IPS-18c (cell line): ENCODE measurements around the gene EN2.

Experiments
- H3K4me3 ChIP-seq: 2 replicates; pipeline ENCODE4 v1.7.0; 2013; ENCODE audit warnings: low read depth, mild to moderate bottlenecking, low read length, moderate library complexity; ENCODE audit not compliant: insufficient read depth
- H3K9me3 ChIP-seq: one replicate; pipeline ENCODE4 v1.6.1; 2013; ENCODE audit warnings: mild to moderate bottlenecking, low read length, moderate library complexity; ENCODE audit not compliant: control insufficient read depth, insufficient read depth

Gene EN2

GRCh38 chr7:155466814-155467733 is 9.1 kb downstream of the EN2 start:
- Histone ChIP-seq H3K4me3 (peak overlapping the region; percentile 41; the same call in 1 of the 2 replicates), H3K9me3 (peaks cover 8% of the 10 kb centered on the region)

- H3K9me3 ChIP-seq: peaks cover 4% of the 10 kb centered on the region
- peak overlapping the region; percentile 41; the same call in 1 of the 2 replicates for H3K4me3 ChIP-seq
Observed at GRCh38 chr7:155467846-155468784, 10.2 kb downstream of the EN2 start.

GRCh38 chr7:155468785-155469148 is 10.8 kb downstream of the EN2 start:
- H3K4me3 ChIP-seq: no peak overlapping the region

GRCh38 chr7:155469311-155470185 is 11.6 kb downstream of the EN2 start:
- H3K9me3 ChIP-seq: peaks cover 4% of the 10 kb centered on the region
- no peak overlapping the region for H3K4me3 ChIP-seq

More at GRCh38 chr7:155468785-155469148, 10.8 kb downstream of the EN2 start:
- H3K9me3 ChIP-seq: peaks cover 4% of the 10 kb centered on the region

DNA sequence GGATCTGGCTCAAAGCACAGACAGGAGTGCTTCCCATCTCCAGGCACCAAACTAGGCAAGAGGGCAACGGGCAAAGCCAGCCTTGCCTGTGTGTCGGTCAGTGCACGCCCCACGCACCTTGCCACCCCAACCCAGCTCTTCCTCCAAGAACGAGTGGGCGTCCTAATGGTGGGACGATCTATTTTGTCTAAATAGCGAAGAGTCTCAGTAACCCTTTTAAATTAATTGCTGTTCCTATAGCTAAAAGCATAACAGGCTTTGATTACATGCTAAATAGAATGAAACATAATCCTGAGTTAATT is 12.2 kb downstream of the EN2 start:
- H3K9me3 ChIP-seq: peaks cover 4% of the 10 kb centered on the region
- H3K4me3 ChIP-seq: no peak overlapping the region

- Histone ChIP-seq H3K9me3 (peaks cover 4% of the 10 kb centered on the region), H3K4me3 (no peak overlapping the region)
Observed at GRCh38 chr7:155470686-155471638, 13.0 kb downstream of the EN2 start.

DNA sequence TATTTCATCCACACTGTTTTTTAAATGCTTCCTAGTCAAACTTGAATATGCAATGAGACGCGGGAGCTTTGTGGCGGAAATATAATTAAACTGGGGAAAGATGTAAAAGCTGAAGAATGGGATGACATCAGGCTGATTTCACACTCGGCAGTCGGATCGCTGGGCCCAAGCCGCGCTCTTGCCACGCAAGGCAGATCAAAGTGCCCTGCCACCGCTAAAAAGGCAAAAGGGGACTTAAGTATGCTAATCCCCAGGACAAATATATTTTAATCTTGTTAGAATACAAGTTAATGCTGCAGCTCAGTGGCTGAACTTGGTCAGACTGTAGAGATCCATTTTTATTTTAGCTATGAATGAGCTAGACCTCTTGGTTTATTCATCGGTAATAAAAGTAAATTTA is 13.8 kb downstream of the EN2 start:
- Histone ChIP-seq H3K4me3 (no peak overlapping the region), H3K9me3 (peaks cover 2% of the 10 kb centered on the region)

DNA sequence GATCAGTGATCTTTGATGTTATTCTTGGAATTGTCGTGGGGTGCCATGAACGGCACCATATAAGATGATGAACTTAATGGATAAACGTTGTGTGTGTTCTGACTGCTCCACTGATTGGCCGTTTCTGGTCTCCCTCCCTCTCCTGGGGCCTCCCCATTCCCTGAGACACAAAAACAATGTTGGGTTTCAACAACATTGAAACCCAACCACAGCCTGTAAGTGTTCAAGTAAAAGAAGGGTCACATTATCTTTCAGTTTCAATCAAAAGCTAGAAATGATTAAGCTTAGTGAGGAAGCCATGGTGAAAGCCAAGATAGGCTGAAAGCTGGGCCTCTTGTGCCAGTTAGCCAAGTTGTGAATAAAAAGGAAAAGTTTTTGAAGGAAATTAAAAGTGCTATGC is 19.5 kb downstream of the EN2 start:
- Histone ChIP-seq H3K4me3 (no peak overlapping the region), H3K9me3 (no peaks in the 10 kb centered on the region)

GRCh38 chr7:155481764-155482163 is 23.8 kb downstream of the EN2 start:
- Histone ChIP-seq H3K4me3 (no peak overlapping the region), H3K9me3 (no peaks in the 10 kb centered on the region)

DNA sequence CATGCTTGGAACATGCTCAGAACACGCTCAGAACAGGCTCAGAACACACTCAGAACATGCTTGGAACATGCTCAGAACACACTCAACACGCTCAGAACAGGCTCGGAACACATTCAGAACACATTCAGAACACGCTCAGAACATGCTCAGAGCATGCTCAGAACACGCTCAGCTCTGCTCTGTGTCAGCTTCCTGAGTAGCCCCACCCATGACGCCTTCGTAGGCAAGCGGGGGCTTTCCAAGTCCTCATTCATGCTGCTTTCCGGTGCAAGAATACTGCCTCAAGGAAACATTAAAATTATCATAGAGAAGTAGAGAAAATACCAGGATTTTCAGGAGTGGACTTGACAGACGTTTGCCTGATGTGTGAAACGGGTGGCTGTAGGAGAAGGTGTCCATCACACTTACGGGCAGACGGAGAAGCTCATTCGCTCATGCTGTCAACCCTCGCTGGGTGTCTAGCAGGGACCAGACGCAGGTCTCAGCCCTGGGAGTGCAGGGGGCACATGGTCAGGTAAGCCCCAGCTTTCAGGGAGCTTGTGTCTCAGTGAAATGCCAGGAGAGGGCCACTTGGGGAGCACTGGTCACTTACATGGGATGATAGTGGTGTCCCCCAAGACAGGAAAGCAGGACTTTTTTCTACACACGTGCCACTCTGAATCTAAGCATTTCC is 24.7 kb downstream of the EN2 start:
- Histone ChIP-seq H3K9me3 (no peaks in the 10 kb centered on the region), H3K4me3 (no peak overlapping the region)

DNA sequence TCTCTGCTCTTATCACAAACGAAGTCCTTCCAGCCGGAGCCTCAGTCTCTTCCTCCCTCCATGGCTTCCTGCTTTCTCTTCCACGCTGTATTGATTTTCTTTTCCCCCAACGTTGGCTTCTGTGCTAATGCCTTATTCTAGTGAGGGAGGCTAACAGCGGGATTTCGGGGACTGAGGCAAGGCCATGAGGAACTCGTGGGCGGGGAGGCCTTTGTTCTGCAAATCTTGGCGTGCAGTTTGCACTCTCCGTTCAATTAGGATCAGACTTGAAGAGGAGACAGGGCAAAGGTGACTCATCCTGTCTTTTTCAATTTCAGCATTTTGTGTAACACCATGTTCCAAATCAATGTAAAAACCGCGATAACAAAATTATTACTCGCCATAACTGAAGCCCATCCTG is 25.3 kb downstream of the EN2 start:
- no peaks in the 10 kb centered on the region for H3K9me3 ChIP-seq
- H3K4me3 ChIP-seq: no peak overlapping the region

GRCh38 chr7:155483868-155484325 is 26.0 kb downstream of the EN2 start:
- no peak overlapping the region for H3K4me3 ChIP-seq
- no peaks in the 10 kb centered on the region for H3K9me3 ChIP-seq

DNA sequence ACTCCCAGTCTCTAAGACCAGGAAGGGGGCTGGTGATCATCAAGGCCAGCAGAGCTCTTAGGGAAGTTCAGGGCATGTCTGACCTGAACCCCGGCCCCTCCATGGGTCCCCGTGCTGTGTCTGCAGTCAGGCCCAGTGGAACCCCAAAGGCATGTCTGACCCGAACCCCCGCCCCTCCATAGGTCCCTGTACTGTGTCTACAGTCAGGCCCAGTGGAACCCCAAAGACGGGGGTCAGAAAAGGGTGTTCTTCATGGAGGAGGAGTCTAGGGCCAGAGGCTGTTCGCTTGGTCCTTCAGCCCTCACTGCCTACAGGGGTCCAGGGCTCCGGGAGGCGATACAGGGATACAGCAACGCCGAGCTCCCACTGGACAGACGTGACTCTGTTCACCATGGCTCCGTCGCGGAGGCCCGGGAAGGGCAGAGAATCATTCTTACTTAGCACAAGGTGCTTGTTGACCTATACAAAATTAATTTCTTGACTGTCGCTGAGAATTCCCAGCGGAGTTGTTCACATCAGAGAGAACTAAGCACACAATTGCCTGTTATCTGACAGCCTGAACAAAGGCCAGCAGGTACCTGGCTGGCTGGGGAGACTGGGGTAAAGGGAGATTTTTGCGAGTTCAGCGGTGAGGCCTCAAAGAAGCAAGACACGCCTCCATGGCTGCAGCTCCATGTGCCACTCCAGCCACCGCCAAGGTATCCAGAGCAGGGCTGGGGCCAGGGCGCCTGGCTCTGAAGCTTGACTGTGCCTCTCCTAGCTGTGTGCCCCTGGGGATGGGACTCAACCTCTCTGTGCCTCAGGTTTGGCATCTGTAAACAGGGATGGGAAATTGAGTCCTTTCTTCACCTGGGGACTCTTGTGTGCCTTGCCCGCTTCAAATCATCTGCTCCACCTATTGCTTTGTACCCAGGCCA is 26.8 kb downstream of the EN2 start:
- no peaks in the 10 kb centered on the region for H3K9me3 ChIP-seq
- H3K4me3 ChIP-seq: no peak overlapping the region

DNA sequence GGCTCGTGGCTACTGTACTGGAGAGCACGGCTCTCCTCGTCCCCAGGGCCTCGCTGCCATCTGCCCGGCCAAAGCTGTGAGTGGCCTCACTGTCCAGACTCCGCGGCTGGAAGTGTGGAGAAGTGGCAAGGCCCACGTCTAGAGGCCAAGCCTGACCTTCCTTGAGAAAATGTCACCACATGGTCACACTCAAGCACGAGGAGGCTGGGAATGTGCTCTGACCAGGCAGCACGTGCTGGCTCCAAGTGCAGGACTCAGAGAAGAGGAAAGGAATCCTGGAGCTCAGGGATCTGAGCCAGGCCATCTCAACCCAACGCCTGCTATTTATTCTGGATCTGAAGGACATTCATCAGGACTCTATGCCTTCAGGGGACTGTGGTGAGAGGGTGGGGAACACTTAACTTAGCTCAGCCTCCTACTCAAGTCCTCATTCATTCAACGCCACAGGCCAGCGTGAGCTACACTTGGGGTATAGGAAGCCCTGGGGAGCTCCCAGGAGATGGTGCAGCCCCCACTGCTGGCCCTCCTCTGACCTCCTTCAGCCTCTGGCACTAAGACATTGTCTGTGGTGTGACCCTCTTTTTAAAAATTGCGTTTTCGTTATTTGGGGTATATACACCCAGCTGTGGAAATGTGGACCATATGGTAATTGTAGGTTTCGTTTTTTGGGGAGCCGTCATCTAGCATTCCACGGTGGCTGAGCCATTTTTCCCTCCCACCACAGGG is 29.0 kb downstream of the EN2 start:
- no peak overlapping the region for H3K4me3 ChIP-seq
- H3K9me3 ChIP-seq: no peaks in the 10 kb centered on the region
